GM12874 (cell line): ENCODE results near the gene COL9A2.

Experiments
- TF ChIP-seq, protein P1 (sequence below): IDR thresholded peaks from 2 replicates; pipeline ENCODE4 v1.5.1; 2011; ENCODE audit warnings: low read depth, mild to moderate bottlenecking, control low read depth, low read length, moderate library complexity; ENCODE audit not compliant: insufficient read depth

COL9A2 gene

GRCh38 chr1:40265298-40265697 lies 51.8 kb downstream of the COL9A2 start:
- TF ChIP-seq, protein P1, sequence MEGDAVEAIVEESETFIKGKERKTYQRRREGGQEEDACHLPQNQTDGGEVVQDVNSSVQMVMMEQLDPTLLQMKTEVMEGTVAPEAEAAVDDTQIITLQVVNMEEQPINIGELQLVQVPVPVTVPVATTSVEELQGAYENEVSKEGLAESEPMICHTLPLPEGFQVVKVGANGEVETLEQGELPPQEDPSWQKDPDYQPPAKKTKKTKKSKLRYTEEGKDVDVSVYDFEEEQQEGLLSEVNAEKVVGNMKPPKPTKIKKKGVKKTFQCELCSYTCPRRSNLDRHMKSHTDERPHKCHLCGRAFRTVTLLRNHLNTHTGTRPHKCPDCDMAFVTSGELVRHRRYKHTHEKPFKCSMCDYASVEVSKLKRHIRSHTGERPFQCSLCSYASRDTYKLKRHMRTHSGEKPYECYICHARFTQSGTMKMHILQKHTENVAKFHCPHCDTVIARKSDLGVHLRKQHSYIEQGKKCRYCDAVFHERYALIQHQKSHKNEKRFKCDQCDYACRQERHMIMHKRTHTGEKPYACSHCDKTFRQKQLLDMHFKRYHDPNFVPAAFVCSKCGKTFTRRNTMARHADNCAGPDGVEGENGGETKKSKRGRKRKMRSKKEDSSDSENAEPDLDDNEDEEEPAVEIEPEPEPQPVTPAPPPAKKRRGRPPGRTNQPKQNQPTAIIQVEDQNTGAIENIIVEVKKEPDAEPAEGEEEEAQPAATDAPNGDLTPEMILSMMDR, result no peak

DNA sequence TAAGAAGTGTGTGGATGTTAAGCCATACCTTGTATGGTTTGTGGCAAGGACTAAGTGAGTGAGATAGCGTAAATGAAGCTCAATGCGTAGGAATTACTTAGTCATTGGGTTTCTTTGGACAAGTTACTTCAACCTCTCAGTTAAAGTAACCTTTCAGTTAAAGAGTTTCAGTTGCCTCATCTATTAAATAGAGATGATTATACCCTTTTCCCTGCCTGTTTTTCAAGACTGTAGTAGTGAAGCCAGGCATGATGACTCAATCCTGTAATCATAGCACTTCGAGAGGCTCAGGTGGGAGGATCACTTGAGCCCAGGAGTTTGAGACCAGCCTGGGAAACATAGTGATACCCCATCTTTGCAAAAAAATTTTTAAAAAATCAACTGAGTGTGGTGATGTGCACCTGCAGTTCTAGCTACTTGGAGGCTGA lies 52.7 kb downstream of the COL9A2 start:
- TF ChIP-seq, protein P1, result no peak

GRCh38 chr1:40258445-40258769 lies 58.7 kb downstream of the COL9A2 start:
- TF ChIP-seq, protein P1, result no peak

- TF ChIP-seq, protein P1, result no peak
Measured at GRCh38 chr1:40257688-40258444, 59.2 kb downstream of the COL9A2 start, which contains the start of gene ZMPSTE24. Gene ZMPSTE24 (plus strand): TSS chr1:40258236. CDS start chr1:40258272, 36 bp downstream.

DNA sequence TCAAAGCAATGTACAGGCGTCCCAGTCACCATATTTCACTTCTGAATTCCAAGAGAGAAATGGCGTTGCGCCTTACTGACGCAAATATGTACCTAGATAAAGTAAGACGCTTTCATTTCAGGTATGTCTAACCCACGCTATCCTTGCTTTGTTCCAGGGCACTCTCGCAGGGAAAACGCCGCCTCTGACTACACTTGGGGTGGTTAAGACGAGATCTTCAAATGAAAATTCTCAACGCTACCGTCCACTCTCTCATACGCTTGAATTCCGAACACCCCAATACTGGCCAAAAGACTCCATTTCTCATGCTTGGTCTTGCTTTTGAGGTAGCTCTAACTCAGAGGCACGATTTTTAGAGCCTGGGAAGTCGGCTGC lies 59.8 kb downstream of the COL9A2 start:
- TF ChIP-seq, protein P1, result no peak

GRCh38 chr1:40256401-40257084 lies 60.5 kb downstream of the COL9A2 start:
- TF ChIP-seq, protein P1, result no peak

- TF ChIP-seq, protein P1, result no peak
Measured at GRCh38 chr1:40255231-40255630, 61.9 kb downstream of the COL9A2 start.
